ENCODE data around the gene UBE2J2.

The UBE2J2 gene

DNA sequence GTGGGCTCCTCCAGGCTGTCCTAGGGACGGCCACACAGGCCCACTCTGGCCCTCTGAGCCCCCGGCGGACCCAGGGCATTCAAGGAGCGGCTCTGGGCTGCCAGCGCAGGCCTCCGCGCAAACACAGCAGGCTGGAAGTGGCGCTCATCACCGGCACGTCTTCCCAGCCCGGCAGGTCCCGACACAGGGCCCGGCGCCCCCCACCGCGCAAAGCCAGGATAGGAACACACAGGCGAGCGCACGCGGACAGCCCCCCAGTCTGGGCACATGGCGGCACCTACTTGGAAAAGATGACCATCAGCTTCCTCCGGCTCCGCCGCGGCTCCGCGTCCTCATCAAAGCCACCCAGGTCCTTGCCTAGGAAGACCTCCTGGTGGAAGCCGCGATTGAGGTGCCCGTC, 45.5 kb downstream of the UBE2J2 start:
- ATAC-seq (no peak), DNase-seq (no peak)
- Mint-ChIP-seq H3K9me3 (no peaks in the 10 kb centered on the region), H3K4me3 (no peak overlapping the region), H3K27me3 (no peaks in the 10 kb centered on the region), H3K4me1 (peaks cover 33% of the 10 kb centered on the region), H3K27ac (peak overlapping the region in 1 of 2 donors; percentile 34)

DNA sequence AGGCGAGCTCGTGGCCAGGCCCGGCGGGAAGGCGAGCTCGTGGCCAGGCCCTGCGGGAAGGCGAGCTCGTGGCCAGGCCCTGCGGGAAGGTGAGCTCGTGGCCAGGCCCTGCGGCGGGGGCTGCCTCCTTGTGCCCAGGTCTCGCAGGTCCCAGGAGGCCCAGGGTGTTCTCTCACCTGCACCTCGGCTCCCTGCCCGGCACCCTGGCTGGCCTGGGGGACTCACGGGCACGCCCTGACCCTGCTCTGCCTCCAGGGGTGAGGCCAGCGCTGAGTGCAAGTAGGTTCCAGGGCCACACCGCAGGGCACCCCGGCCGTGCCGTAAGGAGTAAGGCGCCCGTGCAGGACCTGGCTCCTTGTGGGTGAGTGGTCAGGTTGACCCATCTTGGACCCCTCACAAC, 46.3 kb downstream of the UBE2J2 start:
- ATAC-seq: no peak
- DNase-seq: no peak
- Mint-ChIP-seq H3K27ac (no peak overlapping the region), H3K27me3 (no peaks in the 10 kb centered on the region), H3K4me3 (no peak overlapping the region), H3K9me3 (no peaks in the 10 kb centered on the region), H3K4me1 (peaks cover 33% of the 10 kb centered on the region)

DNA sequence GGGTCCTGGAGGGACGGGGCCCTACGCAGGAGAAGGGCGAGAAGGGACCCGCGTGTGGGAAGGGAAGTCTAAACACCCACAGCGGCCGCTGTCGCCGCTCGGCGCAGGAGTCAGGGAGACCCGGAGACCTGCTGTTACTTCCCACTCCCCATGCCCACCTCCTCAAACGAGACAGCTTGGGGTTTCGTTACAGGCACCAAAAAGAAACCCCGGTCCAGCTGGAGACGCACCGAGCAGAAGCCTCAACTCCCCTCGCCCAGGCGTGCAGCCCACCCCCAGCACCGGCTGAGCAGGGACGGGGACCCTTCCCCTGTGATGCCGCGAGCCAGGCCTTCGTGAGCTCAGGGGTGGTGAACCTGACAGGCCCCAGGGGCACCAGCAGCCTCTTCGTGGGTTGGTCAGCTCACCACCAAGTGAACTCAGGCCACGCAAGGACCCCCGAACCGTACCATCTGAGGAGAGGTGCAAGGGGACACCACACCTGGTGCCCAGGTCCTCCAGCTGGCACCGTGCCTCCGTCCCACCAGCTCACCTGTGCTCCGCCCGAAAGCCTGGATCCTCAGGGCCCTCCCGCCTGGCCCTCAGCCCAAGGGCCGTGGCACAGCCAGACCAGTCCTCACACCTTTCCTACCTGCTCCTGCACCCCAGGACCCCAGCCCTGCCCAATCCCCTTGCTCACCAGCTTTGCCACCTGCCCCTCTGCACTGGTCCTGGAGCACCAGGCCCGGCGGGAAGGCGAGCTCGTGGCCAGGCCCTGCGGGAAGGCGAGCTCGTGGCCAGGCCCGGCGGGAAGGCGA, 46.9 kb downstream of the UBE2J2 start:
- H3K27me3 Mint-ChIP-seq: no peaks in the 10 kb centered on the region
- peaks cover 33% of the 10 kb centered on the region for H3K4me1 Mint-ChIP-seq
- H3K4me3 Mint-ChIP-seq: no peak overlapping the region

DNA sequence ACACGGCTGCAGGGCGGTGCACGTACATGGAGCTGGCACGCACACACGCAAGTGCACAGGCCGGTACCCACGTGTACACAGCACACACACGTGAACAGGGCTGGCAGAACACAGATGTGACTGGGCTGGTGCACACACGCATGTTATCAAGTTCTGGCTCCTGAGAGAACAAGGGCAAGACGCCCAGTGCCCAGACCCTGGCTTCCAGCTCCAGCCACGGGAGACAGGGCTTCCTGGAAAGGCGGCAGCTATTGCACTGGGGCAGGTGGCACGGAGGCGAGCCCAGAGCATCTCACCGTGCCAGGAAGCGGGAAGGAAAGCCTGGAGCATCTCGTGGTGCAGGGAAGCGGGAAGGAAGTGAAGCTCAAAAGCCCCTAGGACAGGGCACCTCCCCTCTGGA, 47.7 kb downstream of the UBE2J2 start:
- Mint-ChIP-seq H3K4me1 (peaks cover 30% of the 10 kb centered on the region), H3K27me3 (no peaks in the 10 kb centered on the region), H3K27ac (no peak overlapping the region), H3K9me3 (no peaks in the 10 kb centered on the region), H3K4me3 (no peak overlapping the region)
- DNase-seq (no peak), ATAC-seq (no peak)

More for the DNA sequence above, 46.9 kb downstream of the UBE2J2 start:
- no peak overlapping the region for H3K27ac Mint-ChIP-seq
- no peak for ATAC-seq
- no peak for DNase-seq
- no peaks in the 10 kb centered on the region for H3K9me3 Mint-ChIP-seq

DNA sequence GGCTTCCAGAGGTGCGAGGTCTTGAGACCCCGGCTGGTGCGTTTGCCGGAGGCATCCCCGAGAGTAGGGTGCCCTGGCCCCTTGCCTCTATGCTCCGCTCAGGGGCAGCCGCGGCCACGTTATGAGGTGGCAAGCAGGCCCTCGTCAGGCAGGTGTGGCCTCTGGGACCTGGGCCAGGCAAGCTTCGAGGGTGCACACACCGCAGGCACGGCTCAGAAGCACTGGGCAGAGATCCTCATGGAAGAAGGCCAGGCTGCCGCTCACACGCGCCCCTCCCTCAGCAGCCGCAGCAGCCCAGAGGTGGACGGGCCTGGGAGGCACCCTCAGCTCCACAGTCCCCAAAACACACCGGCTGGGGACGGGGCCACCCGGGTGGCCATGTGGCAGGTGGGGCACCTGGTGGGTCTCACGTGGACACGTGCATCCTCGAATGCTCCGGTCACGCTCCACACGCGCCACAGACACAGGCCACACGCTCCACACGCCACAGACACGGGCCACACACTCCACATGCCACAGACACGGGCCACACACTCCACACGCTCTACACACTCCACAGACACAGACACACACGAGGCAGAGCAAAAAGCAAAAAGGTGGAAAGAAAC, 48.3 kb downstream of the UBE2J2 start:
- no peaks in the 10 kb centered on the region for H3K27me3 Mint-ChIP-seq
- DNase-seq (no peak), ATAC-seq (no peak)
- no peak overlapping the region for H3K27ac Mint-ChIP-seq
- H3K9me3 Mint-ChIP-seq: no peaks in the 10 kb centered on the region
- H3K4me3 Mint-ChIP-seq: no peak overlapping the region
- peaks cover 25% of the 10 kb centered on the region for H3K4me1 Mint-ChIP-seq

DNA sequence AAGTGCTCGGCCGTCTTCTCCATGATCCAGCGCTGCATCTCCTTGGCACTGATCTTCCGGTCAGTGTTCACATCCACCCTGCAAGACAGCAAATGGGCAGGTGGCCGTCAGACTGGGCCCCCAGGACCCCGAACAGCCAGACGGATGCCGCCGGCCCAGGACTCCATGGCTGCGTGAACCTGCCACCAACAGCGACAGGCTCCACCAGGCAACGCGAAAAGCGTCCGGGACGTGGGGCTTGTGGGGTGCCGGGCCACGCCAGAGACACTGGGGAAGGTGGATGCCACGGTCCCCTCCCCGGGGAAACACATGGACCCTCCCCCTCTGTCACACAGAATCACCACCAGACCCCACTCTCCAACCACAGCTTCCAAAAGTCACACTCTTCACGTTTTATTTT, 49.8 kb downstream of the UBE2J2 start:
- Mint-ChIP-seq H3K27ac (no peak overlapping the region), H3K4me1 (peaks cover 20% of the 10 kb centered on the region)

DNA sequence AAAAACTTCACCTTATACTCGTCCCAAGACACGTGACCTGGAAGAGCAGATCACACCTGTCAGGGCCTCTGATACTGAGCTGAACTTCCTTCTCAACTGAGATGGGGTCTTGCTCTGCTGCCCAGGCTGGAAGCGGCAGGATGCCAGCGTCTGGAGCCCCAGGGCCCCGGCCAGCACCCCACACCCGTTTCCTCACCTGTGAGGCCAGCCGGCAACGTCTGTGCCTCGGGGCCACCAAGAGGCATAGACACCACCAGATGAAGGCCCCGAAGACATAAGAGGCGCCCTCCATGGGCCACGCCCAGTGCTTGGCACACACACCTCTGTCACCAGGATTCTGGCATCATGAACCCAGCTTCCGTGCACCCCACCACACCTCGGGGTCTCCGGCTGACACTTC, 50.3 kb downstream of the UBE2J2 start:
- H3K4me1 Mint-ChIP-seq: peaks cover 26% of the 10 kb centered on the region
- H3K9me3 Mint-ChIP-seq: no peaks in the 10 kb centered on the region
- H3K27me3 Mint-ChIP-seq: no peaks in the 10 kb centered on the region
- H3K27ac Mint-ChIP-seq: peak overlapping the region in 1 of 2 donors; percentile 67
- H3K4me3 Mint-ChIP-seq: no peak overlapping the region
- no peak for DNase-seq
- ATAC-seq: no peak

More for the DNA sequence above, 49.8 kb downstream of the UBE2J2 start:
- no peak overlapping the region for H3K4me3 Mint-ChIP-seq
- H3K9me3 Mint-ChIP-seq: no peaks in the 10 kb centered on the region
- DNase-seq (no peak), ATAC-seq (no peak)
- no peaks in the 10 kb centered on the region for H3K27me3 Mint-ChIP-seq

DNA sequence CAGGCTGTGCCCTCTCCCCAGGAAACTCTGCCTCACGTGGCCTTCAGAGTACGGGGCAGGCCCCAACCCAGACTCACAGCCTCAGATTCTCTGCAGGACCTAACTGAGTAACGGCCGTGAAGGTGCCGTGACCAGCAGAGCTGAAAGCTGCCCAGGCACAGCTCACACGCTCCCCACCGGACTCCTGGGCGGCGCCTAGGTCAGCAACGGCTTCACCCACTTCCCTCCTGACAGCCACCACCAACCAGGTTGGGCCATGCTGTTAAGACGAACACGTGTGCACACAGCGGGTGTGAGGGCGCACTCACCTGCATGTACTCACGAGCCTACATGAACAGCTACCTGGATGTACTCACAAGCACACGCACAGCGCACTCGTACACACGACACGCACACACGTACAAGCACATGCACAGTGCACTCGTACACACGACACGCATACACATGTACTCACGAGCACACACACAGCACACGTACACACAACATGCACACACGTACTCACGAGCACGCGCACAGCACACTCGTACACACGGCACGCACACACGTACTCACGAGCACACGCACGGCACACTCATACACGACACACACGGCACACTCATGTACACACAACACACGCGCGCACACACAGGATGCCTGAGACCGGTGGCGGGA, 51.0 kb downstream of the UBE2J2 start:
- Mint-ChIP-seq H3K9me3 (no peaks in the 10 kb centered on the region), H3K4me1 (peaks cover 32% of the 10 kb centered on the region), H3K27me3 (no peaks in the 10 kb centered on the region), H3K27ac (peak overlapping the region in 1 of 2 donors; percentile 52), H3K4me3 (no peak overlapping the region)
- no peak for DNase-seq
- no peak for ATAC-seq

DNA sequence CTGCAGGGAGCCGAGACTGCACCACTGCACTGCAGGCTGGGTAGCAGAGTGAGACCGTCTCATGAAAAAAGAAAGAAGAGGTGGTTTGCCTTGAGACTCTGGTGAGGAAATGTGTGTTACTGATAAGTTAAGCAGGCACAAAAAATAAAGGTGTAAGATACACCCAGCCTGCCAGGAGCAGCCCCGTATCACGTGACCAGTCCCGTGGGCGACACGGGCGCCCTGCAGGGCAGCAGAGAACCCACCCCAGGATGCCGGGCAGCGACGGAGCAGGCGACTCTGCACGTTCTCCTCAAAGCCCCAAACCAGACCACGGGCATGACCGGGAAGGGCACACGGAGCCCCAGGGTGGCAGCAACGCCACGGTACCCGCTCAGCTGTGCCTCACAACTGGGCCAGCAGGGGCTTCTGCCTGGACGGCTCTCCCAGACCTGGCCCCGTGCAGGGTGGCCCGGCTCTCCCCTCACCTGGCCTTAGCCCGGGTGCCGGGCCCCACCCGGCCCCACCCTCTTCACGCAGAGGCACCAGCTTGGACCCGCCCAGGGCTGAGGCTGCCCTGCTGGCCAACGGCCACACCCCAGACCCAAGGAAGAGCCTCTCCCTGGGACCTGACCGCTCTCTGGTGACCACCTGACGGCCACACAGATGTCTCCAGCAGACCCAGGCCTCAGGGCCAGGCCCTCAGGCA, 51.6 kb downstream of the UBE2J2 start:
- Mint-ChIP-seq H3K4me3 (no peak overlapping the region), H3K27ac (no peak overlapping the region), H3K9me3 (no peaks in the 10 kb centered on the region), H3K4me1 (peaks cover 38% of the 10 kb centered on the region), H3K27me3 (no peaks in the 10 kb centered on the region)
- ATAC-seq (peak; percentile 14), DNase-seq (no peak)

DNA sequence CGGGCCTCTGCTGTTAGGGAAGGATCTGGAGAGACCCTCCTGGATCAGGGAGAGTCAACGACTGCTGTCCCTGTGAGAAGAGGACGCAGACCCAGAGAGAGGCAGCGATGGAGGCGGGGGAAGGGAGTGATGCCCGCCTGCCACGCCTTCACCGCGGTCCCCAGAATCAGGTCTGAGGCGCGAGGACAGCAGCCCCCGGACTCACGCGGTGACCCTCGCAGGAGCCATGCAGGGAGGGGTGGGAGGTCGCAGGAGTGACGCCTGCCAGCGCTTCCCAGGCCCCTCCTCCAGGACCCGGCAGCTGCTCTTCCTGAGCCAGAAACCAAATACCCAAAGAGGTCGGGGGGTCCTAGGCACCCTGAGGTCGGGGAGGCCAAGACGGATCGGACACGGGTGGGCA, 53.5 kb downstream of the UBE2J2 start:
- no peaks in the 10 kb centered on the region for H3K27me3 Mint-ChIP-seq
- H3K9me3 Mint-ChIP-seq: no peaks in the 10 kb centered on the region
- peak overlapping the region in 1 of 2 donors; percentile 82 for H3K27ac Mint-ChIP-seq
- ATAC-seq (no peak), DNase-seq (no peak)
- no peak overlapping the region for H3K4me3 Mint-ChIP-seq
- H3K4me1 Mint-ChIP-seq: peaks cover 46% of the 10 kb centered on the region

DNA sequence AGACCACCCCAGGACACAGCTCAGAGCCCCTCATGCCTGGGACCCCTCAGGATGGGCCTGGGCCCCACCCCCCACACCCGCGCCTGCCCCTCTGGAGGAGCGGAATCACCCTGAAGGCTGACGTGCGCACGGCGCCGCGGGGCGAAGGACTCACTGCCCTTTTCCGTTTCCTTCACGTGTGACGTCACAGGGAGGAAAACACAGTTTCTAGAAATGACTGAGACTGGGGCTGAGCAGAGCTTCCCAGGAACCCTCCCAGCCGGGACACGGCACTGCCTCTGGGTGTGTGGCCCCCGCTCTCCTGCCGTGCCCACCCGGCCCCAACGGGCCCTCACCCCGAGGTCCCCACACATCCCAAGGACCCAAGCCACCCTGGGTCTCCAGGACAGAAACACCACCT, 54.3 kb downstream of the UBE2J2 start:
- ATAC-seq (no peak), DNase-seq (no peak)
- H3K9me3 Mint-ChIP-seq: no peaks in the 10 kb centered on the region
- peaks cover 55% of the 10 kb centered on the region for H3K4me1 Mint-ChIP-seq
- H3K27ac Mint-ChIP-seq: peak overlapping the region; percentile 5 to 85
- no peak overlapping the region for H3K4me3 Mint-ChIP-seq
- H3K27me3 Mint-ChIP-seq: no peaks in the 10 kb centered on the region

DNA sequence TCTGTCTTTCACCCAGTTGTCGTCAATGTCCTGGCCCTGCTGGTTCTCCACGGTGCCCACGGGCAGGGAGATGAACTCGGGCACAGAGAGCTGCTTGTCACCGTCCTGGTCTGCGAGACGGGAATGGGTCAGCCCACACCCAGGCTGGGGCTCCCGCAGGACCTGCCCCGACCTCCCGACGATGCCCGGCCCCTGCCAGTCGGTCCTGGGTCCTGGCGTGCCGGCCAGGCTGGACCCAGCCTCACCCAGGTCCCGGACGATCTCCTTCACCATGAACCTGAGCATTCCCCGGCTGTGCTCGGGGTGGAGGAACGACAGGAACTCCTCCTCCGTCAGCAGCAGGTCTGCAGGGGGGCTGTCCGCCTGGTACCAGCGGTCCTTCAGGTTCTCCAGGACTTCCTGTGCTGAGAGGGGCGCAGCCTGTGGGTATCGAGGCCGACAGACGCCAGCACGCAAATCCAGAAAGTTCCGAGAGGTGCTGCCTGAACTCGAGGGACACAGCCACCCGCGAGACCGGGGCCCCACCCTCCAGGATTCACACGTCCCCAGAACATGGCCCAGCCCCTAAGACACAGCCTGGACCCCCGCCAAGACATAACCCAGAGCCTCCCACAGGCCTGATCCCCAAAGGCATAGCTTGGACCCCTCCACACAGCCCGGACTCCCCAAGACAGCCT, 55.0 kb downstream of the UBE2J2 start:
- Mint-ChIP-seq H3K4me1 (peaks cover 59% of the 10 kb centered on the region), H3K27ac (peak overlapping the region; percentile 5 to 85), H3K4me3 (no peak overlapping the region), H3K27me3 (no peaks in the 10 kb centered on the region), H3K9me3 (no peaks in the 10 kb centered on the region)
- no peak for ATAC-seq
- DNase-seq: no peak

DNA sequence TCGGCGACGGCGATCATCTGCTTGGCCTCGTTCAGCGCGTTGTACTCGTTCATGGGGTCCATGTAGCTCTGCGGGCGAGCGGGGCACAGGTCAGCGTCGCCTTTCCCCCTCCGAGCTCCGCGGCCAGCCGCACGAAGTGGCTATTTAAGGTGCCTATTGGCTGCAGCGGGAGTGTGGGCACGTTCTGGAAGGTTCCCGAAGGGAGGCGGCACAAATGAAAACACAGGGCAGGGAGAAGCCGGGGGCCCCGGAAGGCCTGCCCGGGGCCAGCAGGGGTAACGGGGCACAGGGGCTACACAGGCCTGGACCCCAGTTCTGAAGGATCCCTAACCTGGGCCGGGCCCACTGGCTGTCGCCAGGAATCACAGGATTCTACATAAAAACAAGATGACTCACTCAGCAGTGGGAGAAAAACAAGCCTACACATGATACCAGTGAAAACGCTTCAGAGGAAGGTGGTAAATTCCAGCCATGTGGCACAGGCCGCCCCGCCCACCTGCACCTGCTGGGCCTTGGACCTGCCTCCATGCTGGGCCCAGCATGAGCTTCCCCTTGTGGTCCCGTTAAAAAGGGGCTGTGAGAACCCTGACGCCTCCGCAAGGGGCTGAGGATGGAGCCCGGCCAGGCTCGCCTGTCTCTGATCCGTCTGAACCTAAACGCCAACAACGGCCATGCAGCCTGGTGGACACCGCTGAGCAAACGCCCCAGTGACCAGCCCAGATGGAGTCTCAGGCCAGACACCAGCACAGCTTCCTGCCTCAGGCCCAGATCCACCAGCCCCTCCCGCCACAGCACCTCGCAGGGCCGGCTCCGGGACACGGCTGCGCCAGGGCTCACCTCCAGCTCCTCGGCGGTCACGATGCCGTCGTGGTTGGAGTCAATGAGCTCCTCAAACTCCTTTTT, 55.8 kb downstream of the UBE2J2 start:
- no peak overlapping the region for H3K4me3 Mint-ChIP-seq
- no peak for ATAC-seq

DNA sequence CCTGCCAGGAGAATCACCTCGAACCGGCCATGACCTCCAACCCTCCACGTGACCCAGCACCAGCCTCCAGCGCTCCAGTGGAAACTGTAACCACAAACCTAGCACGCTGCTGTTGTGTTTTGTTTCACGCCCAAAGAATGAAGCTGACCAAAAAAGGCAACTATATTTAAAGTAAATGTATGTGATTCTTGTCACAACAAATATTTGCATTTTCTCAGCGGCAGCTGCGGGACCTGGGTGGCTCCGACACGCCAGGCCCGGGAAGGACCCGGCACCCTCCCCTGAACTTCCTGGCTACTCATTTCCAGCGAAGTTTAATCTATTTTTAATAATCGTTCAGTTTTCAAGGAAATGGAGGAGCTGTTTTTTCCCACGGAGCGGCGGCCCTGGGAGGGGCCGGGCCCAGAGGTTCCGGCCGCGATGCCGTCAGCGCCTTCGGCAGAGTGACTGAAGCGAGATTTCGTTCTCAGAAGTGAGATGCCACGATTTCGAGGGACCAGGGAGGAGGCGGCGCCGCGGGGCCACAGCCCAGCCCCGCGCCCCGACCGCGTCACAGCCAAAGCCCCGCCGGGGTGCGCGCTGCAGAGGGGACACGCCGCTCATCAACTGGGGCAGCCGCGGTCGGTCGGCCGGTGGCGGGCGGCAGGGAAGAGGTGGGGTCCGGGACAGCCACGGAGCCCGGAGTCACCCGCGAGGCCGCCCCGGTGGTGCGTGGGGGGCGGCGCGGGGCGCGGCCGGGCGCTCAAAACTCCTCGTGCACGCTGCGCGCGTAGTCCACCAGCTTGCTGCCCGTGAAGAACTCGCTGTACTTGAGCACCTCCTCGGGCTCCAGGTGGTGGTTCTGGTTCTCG, 56.7 kb downstream of the UBE2J2 start:
- peaks cover 64% of the 10 kb centered on the region for H3K4me1 Mint-ChIP-seq
- no peak for DNase-seq
- H3K27me3 Mint-ChIP-seq: no peaks in the 10 kb centered on the region
- ATAC-seq: no peak
- peak overlapping the region; percentile 41 to 78 for H3K27ac Mint-ChIP-seq
- H3K9me3 Mint-ChIP-seq: no peaks in the 10 kb centered on the region
- peak overlapping the region; percentile 35 to 50 for H3K4me3 Mint-ChIP-seq

More for the DNA sequence above, 55.8 kb downstream of the UBE2J2 start:
- H3K9me3 Mint-ChIP-seq: no peaks in the 10 kb centered on the region
- no peak overlapping the region for H3K27ac Mint-ChIP-seq
- DNase-seq: no peak
- H3K27me3 Mint-ChIP-seq: no peaks in the 10 kb centered on the region
- peaks cover 59% of the 10 kb centered on the region for H3K4me1 Mint-ChIP-seq

Measured in stimulated activated naive CD8-positive, alpha-beta T cell treated with anti-CD3 and anti-CD28 coated beads, Interleukin-15, amount 100 ng/mL, for 72 hours (primary cell).